Testis (tissue), 3 donors: ENCODE results near the gene CTDP1. TPM values are rescaled to one million over a fixed set of nuclear protein-coding genes. Genes with fewer than 3 reads are reported as not detected.

Source experiments
- DNase-seq: peaks from one replicate; pipeline ENCODE4 v3.0.0-alpha.2; 2019
- H3K27ac ChIP-seq, 2 donors: fragments of 200-600 bp; sonication (generic); one replicate each; pipeline ENCODE4 v1.5.1; 2019
- H3K27me3 ChIP-seq: fragments of 200-600 bp; sonication (generic); one replicate; pipeline ENCODE4 v1.5.1; 2019
- H3K36me3 ChIP-seq: fragments of 200-600 bp; sonication (generic); one replicate; pipeline ENCODE4 v1.5.1; 2017; ENCODE audit warnings: low read depth; ENCODE audit errors: missing control alignments
- H3K4me1 ChIP-seq: fragments of 200-600 bp; sonication (generic); one replicate; pipeline ENCODE4 v1.5.1; 2019
- H3K4me3 ChIP-seq, 2 donors: fragments of 200-600 bp; sonication (generic); one replicate each; pipeline ENCODE4 v1.5.1; 2017 to 2019
- H3K9me3 ChIP-seq: fragments of 200-600 bp; sonication (generic); one replicate; pipeline ENCODE4 v1.5.1; 2017
- POLR2A ChIP-seq: fragments of 450-650 bp; IDR thresholded peaks from one replicate; pipeline ENCODE4 v1.6.1; 2017; ENCODE audit warnings: antibody characterized with exemption, mild to moderate bottlenecking, moderate library complexity
- WGBS, 2 donors: methylation state at CpG; one replicate each; pipeline ENCODE4 v1.1.5; 2018; 5-methylcytosine and 5-hydroxymethylcytosine counted together
- intact Hi-C: fragments of 100-400 bp; cut with DNase I; formaldehyde crosslinking; loops from one replicate; pipeline ENCODE4 v1.15.1; 2023; ENCODE audit warnings: low total_unique reads
- polyA plus RNA-seq: library from polyadenylated mRNA; stranded (reverse); fragments of 350-450 nt; fragmentation: Illumina TruSeq; extraction: RNeasy Lipid Tissue Mini Kit (QIAGEN cat#74804); gene quantifications from one replicate; pipeline ENCODE4 v1.2.3, GENCODE V29; 2014; ENCODE audit warnings: low read depth, low replicate concordance; ENCODE audit not compliant: insufficient read depth
- total RNA-seq, 2 donors: library from RNA; depleted of rRNA; stranded (reverse); fragments of >200 nt; gene quantifications; one replicate each; pipeline ENCODE4 v1.2.3, GENCODE V29; 2016
- TF ChIP-seq, protein P1 (sequence below), 3 experiments: fragments of 450-650 bp in 2 of 3; fragments of 200-600 bp in 1 of 3; sonication (generic) in 1 of 3; IDR thresholded peaks; one replicate each; pipeline ENCODE4 v1.5.1; 2016 to 2019; ENCODE audit warnings: antibody characterized with exemption in 3 of 3, mild to moderate bottlenecking in 2 of 3, moderate library complexity in 1 of 3

CTDP1 gene
- total and polyA plus RNA-seq, 3 donors from 2014 or later: 41.0 to 51.0 (median 47.2) TPM

DNA sequence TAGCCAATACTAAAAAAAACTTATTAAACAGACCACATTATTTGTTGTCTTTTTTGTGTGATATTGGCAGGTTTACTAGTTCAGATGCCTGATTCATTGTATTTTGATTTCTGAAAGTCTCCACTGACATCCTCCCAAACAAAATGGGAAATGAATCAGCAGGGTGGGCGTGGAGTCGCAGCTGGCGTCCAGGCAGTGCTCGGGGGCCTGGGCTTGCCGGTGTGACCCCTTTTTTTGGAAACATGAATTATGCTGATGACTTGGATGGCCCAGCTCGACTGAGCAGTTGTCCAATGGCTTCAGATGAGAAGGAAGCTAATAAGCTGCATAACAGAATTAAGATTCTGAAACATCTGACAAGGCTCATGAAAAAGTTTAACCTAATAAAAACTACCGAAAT, 116.4 kb downstream of the CTDP1 start:
- Histone ChIP-seq H3K27me3 (no peaks in the 10 kb centered on the region), H3K9me3 (no peaks in the 10 kb centered on the region), H3K4me1 (peaks cover 5% of the 10 kb centered on the region), H3K36me3 (no peaks in the 10 kb centered on the region), H3K4me3 (no peak overlapping the region), H3K27ac (no peak overlapping the region)
- DNase-seq: no peak
- TF ChIP-seq, protein P1, sequence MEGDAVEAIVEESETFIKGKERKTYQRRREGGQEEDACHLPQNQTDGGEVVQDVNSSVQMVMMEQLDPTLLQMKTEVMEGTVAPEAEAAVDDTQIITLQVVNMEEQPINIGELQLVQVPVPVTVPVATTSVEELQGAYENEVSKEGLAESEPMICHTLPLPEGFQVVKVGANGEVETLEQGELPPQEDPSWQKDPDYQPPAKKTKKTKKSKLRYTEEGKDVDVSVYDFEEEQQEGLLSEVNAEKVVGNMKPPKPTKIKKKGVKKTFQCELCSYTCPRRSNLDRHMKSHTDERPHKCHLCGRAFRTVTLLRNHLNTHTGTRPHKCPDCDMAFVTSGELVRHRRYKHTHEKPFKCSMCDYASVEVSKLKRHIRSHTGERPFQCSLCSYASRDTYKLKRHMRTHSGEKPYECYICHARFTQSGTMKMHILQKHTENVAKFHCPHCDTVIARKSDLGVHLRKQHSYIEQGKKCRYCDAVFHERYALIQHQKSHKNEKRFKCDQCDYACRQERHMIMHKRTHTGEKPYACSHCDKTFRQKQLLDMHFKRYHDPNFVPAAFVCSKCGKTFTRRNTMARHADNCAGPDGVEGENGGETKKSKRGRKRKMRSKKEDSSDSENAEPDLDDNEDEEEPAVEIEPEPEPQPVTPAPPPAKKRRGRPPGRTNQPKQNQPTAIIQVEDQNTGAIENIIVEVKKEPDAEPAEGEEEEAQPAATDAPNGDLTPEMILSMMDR (IDR thresholded peaks at IDR 0.05): no peak
- TF ChIP-seq POLR2A: no peak
- intact Hi-C loops: no loop called here
- WGBS, 2 donors: 50 to 59% methylated on average over 7 of the region's 7 CpGs

DNA sequence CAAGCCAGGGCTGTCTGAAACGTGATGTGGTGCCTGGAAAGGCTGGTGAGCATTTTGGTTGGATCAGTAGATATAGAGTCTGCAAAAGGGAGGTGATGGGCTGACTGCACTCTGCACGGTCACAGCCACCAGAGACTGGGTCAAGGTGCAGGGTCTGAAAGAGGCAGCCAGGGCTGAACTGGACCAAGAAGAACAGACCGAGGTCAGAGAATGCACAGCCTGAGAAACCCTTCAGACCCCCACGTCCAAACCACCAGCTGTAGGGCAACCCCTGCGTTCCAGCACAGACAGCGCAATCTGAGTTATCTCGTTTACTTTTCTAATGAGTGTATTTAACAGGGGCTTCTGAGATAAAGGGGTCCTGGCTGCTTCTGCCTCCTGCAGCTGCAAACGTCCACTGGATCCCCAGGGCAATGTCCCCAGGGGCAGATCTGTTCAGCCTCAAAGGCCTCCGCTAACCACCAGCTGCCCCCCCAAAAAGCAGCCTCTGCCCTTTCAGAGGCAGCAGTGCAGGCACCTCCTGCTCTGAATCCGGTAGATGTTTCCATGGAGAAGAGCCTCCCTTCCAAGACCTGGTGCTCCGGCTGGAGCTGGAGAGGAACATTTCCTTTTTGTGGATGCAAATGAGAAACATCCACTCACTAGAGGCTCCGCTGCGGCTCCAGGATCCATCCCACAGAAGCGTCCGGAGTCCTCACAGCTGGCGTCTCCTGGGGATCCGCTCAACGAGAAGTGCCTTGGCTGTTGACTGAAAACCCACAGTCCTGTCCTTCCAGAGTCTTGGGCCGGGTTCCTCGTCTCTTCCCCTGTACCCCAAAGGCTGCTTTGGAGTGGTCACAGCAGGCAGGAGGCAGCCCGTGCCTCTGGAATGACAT, 117.2 kb downstream of the CTDP1 start:
- 21 to 24% methylated on average over 11 to 21 of the region's 21 CpGs for WGBS, 2 donors
- Histone ChIP-seq H3K9me3 (no peaks in the 10 kb centered on the region), H3K27me3 (no peaks in the 10 kb centered on the region), H3K4me3 (no peak overlapping the region), H3K36me3 (no peaks in the 10 kb centered on the region), H3K27ac (no peak overlapping the region), H3K4me1 (peaks cover 3% of the 10 kb centered on the region)
- DNase-seq: no peak
- intact Hi-C loops: no loop called here
- TF ChIP-seq POLR2A: no peak
- TF ChIP-seq, protein P1 (IDR thresholded peaks at IDR 0.05): no peak

DNA sequence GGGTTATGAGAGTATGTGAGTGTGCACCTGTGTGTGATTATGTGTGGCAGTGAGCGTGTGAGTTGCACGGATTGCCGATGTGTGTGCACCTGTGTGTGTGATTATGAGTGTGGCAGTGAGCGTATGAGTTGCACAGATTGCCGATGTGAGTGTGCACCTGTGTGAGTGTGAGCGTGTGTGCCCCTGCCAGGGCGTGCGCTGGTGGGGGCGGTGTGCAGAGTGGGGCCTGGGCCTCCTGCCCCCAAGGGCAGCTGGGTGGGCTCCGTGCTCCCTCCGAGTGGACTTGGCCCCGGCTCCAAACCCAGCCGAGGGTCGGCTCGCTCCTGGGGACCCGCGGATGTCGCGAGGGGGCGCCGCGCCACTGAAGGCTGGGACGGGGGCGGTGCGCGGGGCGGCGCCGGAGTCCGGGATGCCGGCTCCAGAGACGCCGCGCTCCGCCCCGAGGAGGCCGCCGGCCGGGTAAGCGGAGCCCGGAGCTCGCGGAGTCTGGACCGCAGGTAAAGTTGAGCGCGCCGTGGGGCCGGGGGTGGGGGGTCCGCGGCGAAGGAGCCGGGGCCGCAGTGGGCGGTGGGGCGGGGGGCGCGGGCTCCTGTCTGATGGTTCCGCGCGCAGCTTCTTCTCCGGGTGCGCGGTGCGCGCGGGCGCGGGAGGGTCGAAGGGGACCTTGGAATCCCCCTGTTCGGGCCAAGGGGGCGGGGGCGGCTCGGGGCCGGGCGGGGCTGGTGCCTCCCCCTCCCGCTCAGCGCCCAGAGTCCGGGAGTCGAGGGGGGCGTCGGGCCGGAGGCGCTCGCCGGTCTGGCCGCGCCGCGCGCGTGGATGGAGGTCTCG, 118.1 kb downstream of the CTDP1 start, which contains the start of gene KCNG2:
Gene KCNG2, plus strand, starts transcription at position 421 of the 828 bp plus-strand sequence. CDS start 65,730 bp downstream, outside the sequence.
- intact Hi-C loops: no loop called here
- peaks cover 3% of the 10 kb centered on the region for H3K4me1 ChIP-seq
- H3K36me3 ChIP-seq: no peaks in the 10 kb centered on the region
- no peak for DNase-seq
- H3K27me3 ChIP-seq: no peaks in the 10 kb centered on the region
- 4 to 12% methylated on average over 8 to 60 of the region's 92 CpGs for WGBS, 2 donors
- H3K27ac ChIP-seq: no peak within 1 kb of the TSS
- no peak for TF ChIP-seq POLR2A
- TF ChIP-seq, protein P1 (IDR thresholded peaks at IDR 0.05): no peak
- H3K9me3 ChIP-seq: no peaks in the 10 kb centered on the region
- peak within 1 kb of the TSS; percentile 29 to 58 for H3K4me3 ChIP-seq

DNA sequence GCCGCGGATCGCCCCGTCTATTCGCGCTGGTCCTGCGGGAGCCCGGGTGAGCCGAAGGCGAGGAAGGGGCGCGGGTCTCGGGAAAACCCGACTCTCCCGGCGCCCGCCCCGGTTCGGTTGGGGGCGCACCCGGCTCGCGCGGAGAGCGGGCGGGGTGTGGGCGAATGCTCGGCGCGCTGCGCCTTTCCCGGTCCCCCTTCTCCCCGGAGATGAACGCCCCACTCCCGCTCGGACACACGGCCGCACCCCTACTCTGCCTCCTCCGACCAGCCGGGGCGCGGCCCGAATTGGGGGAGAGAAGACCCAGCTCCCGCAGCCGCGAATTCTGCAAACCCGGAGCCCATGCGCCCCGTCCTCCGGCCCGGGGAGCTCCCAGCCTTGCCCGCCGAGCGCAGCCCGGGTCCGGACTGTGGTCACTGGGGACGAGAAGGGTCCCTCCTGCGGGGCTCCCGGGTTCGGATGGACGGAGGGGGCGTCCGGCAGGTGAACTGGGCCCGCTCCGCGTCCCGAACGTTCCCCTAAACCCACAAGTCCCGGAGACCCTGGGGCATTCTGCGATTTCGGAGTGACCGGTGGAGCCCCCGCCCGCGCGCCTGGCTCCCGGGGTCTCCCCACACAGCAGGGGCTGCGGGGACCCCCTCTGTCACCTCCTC, 118.9 kb downstream of the CTDP1 start:
- no peak for DNase-seq
- Histone ChIP-seq H3K36me3 (no peaks in the 10 kb centered on the region), H3K27ac (no peak overlapping the region), H3K4me1 (peaks cover 3% of the 10 kb centered on the region), H3K27me3 (no peaks in the 10 kb centered on the region), H3K4me3 (peak overlapping the region; percentile 29 to 58), H3K9me3 (no peaks in the 10 kb centered on the region)
- WGBS, 2 donors: 0 to 1% methylated on average over 7 to 62 of the region's 78 CpGs
- intact Hi-C loops: no loop called here
- TF ChIP-seq, protein P1 (IDR thresholded peaks at IDR 0.05): no peak
- no peak for TF ChIP-seq POLR2A
